DOHH2 (cell line): ENCODE results near the gene RPTN.

Experiments used
- H3F3A ChIP-seq: fragments of 200-600 bp; sonication (generic), shearing (Covaris generic); 2 replicates; pipeline ENCODE4 v1.6.0; 2016; ENCODE audit warnings: antibody characterized with exemption, mild to moderate bottlenecking; ENCODE audit not compliant: control insufficient read depth, insufficient read depth
- H3K27ac ChIP-seq: fragments of 200-600 bp; sonication (generic); 2 replicates; pipeline ENCODE4 v1.5.1; 2014; ENCODE audit warnings: low read depth, mild to moderate bottlenecking, low read length, moderate library complexity
- H3K27me3 ChIP-seq: fragments of 200-600 bp; sonication (generic); 2 replicates; pipeline ENCODE4 v1.6.1; 2014; ENCODE audit warnings: mild to moderate bottlenecking, low read length, mixed read lengths; ENCODE audit not compliant: control insufficient read depth
- H3K36me3 ChIP-seq: fragments of 200-600 bp; sonication (generic); 2 replicates; pipeline ENCODE4 v1.6.1; 2014; ENCODE audit warnings: mild to moderate bottlenecking, low read length, moderate library complexity, mixed read lengths; ENCODE audit not compliant: control insufficient read depth
- H3K4me1 ChIP-seq: fragments of 200-600 bp; sonication (generic); 2 replicates; pipeline ENCODE4 v1.6.1; 2014; ENCODE audit warnings: mild to moderate bottlenecking, low read length, mixed read lengths; ENCODE audit not compliant: control insufficient read depth
- H3K4me2 ChIP-seq: fragments of 200-600 bp; sonication (generic); 2 replicates; pipeline ENCODE4 v1.6.0; 2014; ENCODE audit warnings: mild to moderate bottlenecking, low read length, moderate library complexity
- H3K4me3 ChIP-seq: fragments of 200-600 bp; sonication (generic); 2 replicates; pipeline ENCODE4 v1.5.1; 2014; ENCODE audit warnings: mild to moderate bottlenecking, low read length, mixed read lengths
- H3K79me2 ChIP-seq: fragments of 200-600 bp; sonication (generic); 2 replicates; pipeline ENCODE4 v1.6.1; 2014; ENCODE audit warnings: mild to moderate bottlenecking, low read length, mixed read lengths; ENCODE audit not compliant: control insufficient read depth
- H3K9me2 ChIP-seq: fragments of 200-600 bp; sonication (generic); replicated peaks from 2 replicates; pipeline ENCODE4 v1.6.1; 2014; ENCODE audit warnings: mild to moderate bottlenecking, low read length, mixed read lengths; ENCODE audit not compliant: control insufficient read depth
- H3K9me3 ChIP-seq: fragments of 200-600 bp; sonication (generic); 2 replicates; pipeline ENCODE4 v1.6.1; 2014; ENCODE audit warnings: antibody characterized with exemption, low read length, mixed read lengths; ENCODE audit not compliant: control insufficient read depth, insufficient read depth
- H4K20me1 ChIP-seq: fragments of 200-600 bp; sonication (generic); 2 replicates; pipeline ENCODE4 v1.6.0; 2014; ENCODE audit warnings: low read depth, mild to moderate bottlenecking, antibody characterized with exemption, low read length, moderate library complexity; ENCODE audit not compliant: control insufficient read depth, insufficient read depth
- CTCF ChIP-seq: fragments of 200-600 bp; sonication (generic); IDR thresholded peaks from one replicate; pipeline ENCODE4 v1.5.1; 2014; ENCODE audit warnings: antibody characterized with exemption, mild to moderate bottlenecking, low read depth, low read length; ENCODE audit not compliant: poor library complexity, severe bottlenecking
- EZH2phosphoT487 ChIP-seq: fragments of 200-600 bp; sonication (generic); IDR thresholded peaks from 2 replicates; pipeline ENCODE4 v1.6.1; 2017; ENCODE audit warnings: borderline replicate concordance, mild to moderate bottlenecking, antibody characterized with exemption, low read length, moderate library complexity, mixed read lengths

The RPTN gene

GRCh38 chr1:152182944-152183361, 23.9 kb upstream of the RPTN start:
- Histone ChIP-seq H3F3A (no peaks in the 10 kb centered on the region), H3K9me2 (no peaks in the 10 kb centered on the region), H3K27ac (no peak overlapping the region), H3K4me1 (no peaks in the 10 kb centered on the region), H3K4me2 (no peak overlapping the region), H3K4me3 (no peak overlapping the region), H3K27me3 (peaks cover 4% of the 10 kb centered on the region; the same call in 1 of the 2 replicates), H3K79me2 (no peaks in the 10 kb centered on the region), H3K36me3 (no peaks in the 10 kb centered on the region), H3K9me3 (no peaks in the 10 kb centered on the region), H4K20me1 (no peaks in the 10 kb centered on the region)
- TF ChIP-seq CTCF, result no peak
- no peak for TF ChIP-seq EZH2phosphoT487

- H3K4me1 ChIP-seq, result no peaks in the 10 kb centered on the region
- H3K4me3 ChIP-seq, result no peak overlapping the region
- no peak overlapping the region for H3K27ac ChIP-seq
- peaks cover 4% of the 10 kb centered on the region; the same call in 1 of the 2 replicates for H3K27me3 ChIP-seq
- no peaks in the 10 kb centered on the region for H3K36me3 ChIP-seq
- TF ChIP-seq CTCF (peak; percentile 34), EZH2phosphoT487 (no peak)
- H3K9me3 ChIP-seq, result no peaks in the 10 kb centered on the region
- no peaks in the 10 kb centered on the region for H3K79me2 ChIP-seq
- H3F3A ChIP-seq, result no peaks in the 10 kb centered on the region
- H3K9me2 ChIP-seq, result no peaks in the 10 kb centered on the region
- H4K20me1 ChIP-seq, result no peaks in the 10 kb centered on the region
- H3K4me2 ChIP-seq, result no peak overlapping the region
Observed at GRCh38 chr1:152182431-152182830, 23.4 kb upstream of the RPTN start.

- Histone ChIP-seq H3K9me3 (no peaks in the 10 kb centered on the region), H3F3A (no peaks in the 10 kb centered on the region), H3K4me2 (no peak overlapping the region), H4K20me1 (no peaks in the 10 kb centered on the region), H3K4me3 (no peak overlapping the region), H3K36me3 (no peaks in the 10 kb centered on the region), H3K79me2 (no peaks in the 10 kb centered on the region), H3K9me2 (no peaks in the 10 kb centered on the region; the same call in 1 of the 2 replicates), H3K4me1 (no peaks in the 10 kb centered on the region), H3K27ac (no peak overlapping the region), H3K27me3 (no peaks in the 10 kb centered on the region)
- TF ChIP-seq CTCF (no peak), EZH2phosphoT487 (no peak)
Observed at GRCh38 chr1:152179566-152179965, 20.5 kb upstream of the RPTN start.
